GM12891 (cell line): ENCODE measurements around the gene SLC1A5.
"Not testable (repeated sequence)": the region's sequence is repeated elsewhere in the genome, so short reads cannot be mapped to it uniquely, and the experiment has no call there.

Experiments used
- DNase-seq: peaks from one replicate; pipeline ENCODE4 v3.0.0; 2011; ENCODE audit warnings: low spot score; ENCODE audit not compliant: insufficient read length
- FAIRE-seq: peaks from 2 replicates; lab custom pipeline; 2011; peaks lifted over from hg19 to GRCh38; lab: Jason Lieb, UNC
- PAX5 ChIP-seq: IDR thresholded peaks from 2 replicates; pipeline ENCODE4 v1.6.1; 2011; ENCODE audit warnings: low read length, moderate library complexity, mild to moderate bottlenecking; ENCODE audit not compliant: insufficient read depth, severe bottlenecking
- POLR2A ChIP-seq: IDR thresholded peaks from 2 replicates; pipeline ENCODE4 v1.6.1; 2011; ENCODE audit warnings: low read depth, low read length, control low read depth
- POLR2AphosphoS5 ChIP-seq: IDR thresholded peaks from 2 replicates; pipeline ENCODE4 v1.6.1; 2011; ENCODE audit warnings: low read depth, low read length, control low read depth
- POU2F2 ChIP-seq: IDR thresholded peaks from 2 replicates; pipeline ENCODE4 v1.6.1; 2011; ENCODE audit warnings: low read depth, mild to moderate bottlenecking, control low read depth, low read length, moderate library complexity
- SPI1 ChIP-seq: IDR thresholded peaks from 2 replicates; pipeline ENCODE4 v1.6.1; 2011; ENCODE audit warnings: low read depth, low read length, control low read depth
- TAF1 ChIP-seq: IDR thresholded peaks from 2 replicates; pipeline ENCODE4 v1.6.1; 2011; ENCODE audit warnings: low read depth, low read length, control low read depth

The SLC1A5 gene

DNA sequence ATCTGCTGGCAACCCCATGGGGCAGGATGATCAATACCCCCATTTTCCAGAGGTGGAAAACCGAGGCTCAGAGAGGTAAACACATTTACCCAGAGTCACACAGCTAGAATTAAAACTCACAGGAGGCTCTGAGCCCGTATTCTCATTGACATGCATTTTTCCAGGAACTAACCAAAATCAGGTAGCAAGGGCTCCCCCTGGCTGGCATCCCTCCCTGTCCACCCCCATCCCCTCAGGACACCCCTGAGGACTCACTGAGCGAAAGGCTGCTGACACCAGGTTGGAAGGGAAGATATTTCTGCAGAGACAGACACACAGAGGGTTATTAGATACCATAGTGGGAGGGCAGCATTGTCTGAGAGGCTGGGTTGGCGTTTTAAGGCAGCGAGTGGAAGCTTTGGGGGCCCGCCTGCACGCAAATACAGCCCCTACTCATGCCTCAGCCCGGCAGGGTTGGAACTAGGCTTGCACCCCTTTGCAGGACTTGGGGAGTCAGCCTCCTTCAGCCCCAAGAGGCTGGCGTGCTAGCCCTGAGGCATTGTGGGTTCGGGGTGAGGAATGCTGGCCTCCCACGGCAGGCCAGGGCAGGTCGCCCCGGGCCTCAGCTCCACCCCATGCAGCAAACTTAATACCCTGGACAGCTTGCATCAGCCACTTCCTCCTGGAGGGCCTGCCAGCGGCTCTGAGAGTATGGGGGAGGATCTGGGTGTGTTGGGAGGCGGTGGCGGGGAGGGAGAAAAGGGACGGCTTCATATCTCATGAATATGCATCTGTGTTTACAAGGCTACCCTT lies 3.9 kb downstream of the SLC1A5 start:
- TF ChIP-seq POLR2A = 0 out of 2 replicates have a peak, but pooled peaks have one; percentile 35
- TF ChIP-seq PAX5 = no peak
- TF ChIP-seq POU2F2 = peak; percentile 98
- TF ChIP-seq POLR2AphosphoS5 = peak; percentile 17
- peak; percentile 65 for TF ChIP-seq SPI1
- no peak for TF ChIP-seq TAF1
- peak; percentile 82 for FAIRE-seq
- DNase-seq = peak; percentile 72

DNA sequence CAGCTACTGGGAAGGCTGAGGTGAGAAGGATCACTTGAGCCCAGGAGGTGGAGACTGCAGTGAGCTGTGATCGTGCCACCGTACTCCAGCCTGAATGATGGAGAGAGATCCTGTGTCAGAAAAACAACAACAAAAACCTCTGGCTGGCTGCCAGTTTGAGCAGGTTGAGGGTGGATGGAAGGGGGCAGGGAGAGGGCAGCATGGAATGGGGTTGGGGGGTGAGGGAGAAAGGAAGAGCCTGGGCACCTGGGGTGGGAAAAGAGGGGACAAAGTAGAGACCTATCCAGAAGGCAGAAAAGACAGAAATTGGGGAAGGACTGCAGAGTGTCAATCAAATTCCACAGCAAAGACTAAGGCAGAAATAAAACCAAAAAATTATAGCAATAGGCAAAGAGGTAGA lies 4.7 kb downstream of the SLC1A5 start:
- no peak for TF ChIP-seq POU2F2
- TF ChIP-seq POLR2AphosphoS5 = no peak
- no peak for TF ChIP-seq PAX5
- no peak for TF ChIP-seq POLR2A
- TF ChIP-seq SPI1 = no peak
- TF ChIP-seq TAF1 = no peak
- no peak for FAIRE-seq
- no peak for DNase-seq

DNA sequence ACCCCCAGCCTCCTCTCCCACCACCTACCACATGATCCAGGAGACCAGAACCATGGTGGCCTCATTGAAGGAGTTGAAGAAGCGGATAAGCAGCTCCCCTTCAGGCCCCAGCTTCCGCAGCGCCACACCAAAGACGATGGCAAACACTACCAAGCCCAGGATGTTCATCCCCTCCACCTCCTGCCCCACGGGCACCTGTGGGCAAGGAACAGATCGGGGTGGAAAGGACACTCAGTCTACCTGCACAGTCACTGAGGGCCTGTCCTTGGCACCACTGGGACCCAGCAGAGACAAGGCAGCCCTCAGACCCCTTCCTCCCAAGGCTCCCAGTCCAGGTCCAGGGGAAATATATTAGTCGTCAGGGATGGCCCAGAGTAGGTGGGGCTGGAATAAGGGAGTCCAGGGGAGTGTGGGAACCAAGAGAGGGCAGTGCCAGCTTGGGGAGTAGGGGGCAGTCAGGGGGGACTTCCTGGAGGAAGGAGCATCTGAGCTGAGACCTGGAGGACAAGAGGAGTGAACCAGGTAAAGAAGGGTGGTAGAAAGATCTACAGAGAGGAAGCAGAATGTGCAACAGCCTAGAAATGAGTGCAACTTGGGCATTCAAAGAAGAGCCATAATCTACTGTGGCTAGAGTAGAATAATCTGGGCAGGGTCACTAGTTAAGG lies 5.9 kb downstream of the SLC1A5 start:
- TF ChIP-seq POLR2AphosphoS5 (no peak), POU2F2 (no peak), PAX5 (no peak), TAF1 (no peak), POLR2A (no peak), SPI1 (no peak)
- FAIRE-seq (no peak), DNase-seq (no peak)

- FAIRE-seq, DNase-seq: not testable (repeated sequence)
Observed at GRCh38 chr19:46777956-46778645, 10.3 kb downstream of the SLC1A5 start.

GRCh38 chr19:46776927-46777911 lies 11.2 kb downstream of the SLC1A5 start:
- no peak for DNase-seq
- no peak for FAIRE-seq
- TF ChIP-seq PAX5 (no peak), POU2F2 (no peak), SPI1 (no peak)

GRCh38 chr19:46775642-46776258 lies 12.6 kb downstream of the SLC1A5 start:
- FAIRE-seq = no peak

GRCh38 chr19:46773018-46773399 lies 15.4 kb downstream of the SLC1A5 start:
- DNase-seq (no peak), FAIRE-seq (no peak)
- TF ChIP-seq TAF1 (no peak), SPI1 (no peak), POLR2AphosphoS5 (no peak), POU2F2 (no peak), POLR2A (no peak), PAX5 (no peak)

More at GRCh38 chr19:46775642-46776258, 12.6 kb downstream of the SLC1A5 start:
- TF ChIP-seq TAF1 = no peak
- TF ChIP-seq POLR2AphosphoS5 = no peak
- no peak for TF ChIP-seq PAX5
- no peak for TF ChIP-seq POU2F2
- TF ChIP-seq SPI1 = no peak
- no peak for TF ChIP-seq POLR2A
- DNase-seq = no peak

- TF ChIP-seq POLR2A = no peak
- TF ChIP-seq SPI1 = no peak
- no peak for TF ChIP-seq POLR2AphosphoS5
- no peak for TF ChIP-seq TAF1
- TF ChIP-seq POU2F2 = no peak
- no peak for TF ChIP-seq PAX5
- FAIRE-seq = no peak
- DNase-seq = no peak
Observed at GRCh38 chr19:46772170-46773017, 16.0 kb downstream of the SLC1A5 start.

DNA sequence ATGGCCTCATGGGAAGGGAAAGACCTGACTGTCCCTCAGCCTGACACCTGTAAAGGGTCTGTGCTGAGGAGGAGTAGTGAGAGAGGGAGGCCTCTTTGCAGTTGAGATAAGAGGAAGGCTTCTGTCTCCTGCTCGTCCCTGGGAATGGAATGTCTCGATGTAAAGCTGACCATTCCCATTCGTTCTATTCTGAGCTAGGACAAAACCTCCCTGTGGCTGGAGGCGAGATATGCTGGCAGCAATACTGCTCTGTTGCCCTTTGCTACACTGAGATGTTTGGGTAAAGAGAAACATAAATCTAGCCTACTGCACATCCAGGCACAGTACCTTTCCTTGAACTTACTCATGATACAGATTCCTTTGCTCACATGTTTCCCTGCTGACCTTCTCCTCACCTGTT lies 19.6 kb downstream of the SLC1A5 start:
- DNase-seq, FAIRE-seq: not testable (repeated sequence)
